Measurements from ENCODE around the gene C10orf71.
A peak's percentile ranks its signal among the peaks of the same experiment; 100 is the strongest.

Gene C10orf71

GRCh38 chr10:49359349-49360270, 60.6 kb downstream of the C10orf71 start:
- POLR2A ChIA-PET, result no interaction called here
- TF ChIP-seq BCL11A (tag by site-specific recombination; IDR thresholded peaks at IDR 0.05; ENCODE audit: low read depth) (no peak), ZNF626 (tag by site-specific recombination; IDR thresholded peaks at IDR 0.05) (no peak), ZNF692 (tag by site-specific recombination; IDR thresholded peaks at IDR 0.05) (no peak), ZNF175 (tag by site-specific recombination; IDR thresholded peaks at IDR 0.05) (no peak), SCRT1 (tag by site-specific recombination; IDR thresholded peaks at IDR 0.05; ENCODE audit: borderline replicate concordance) (no peak), ZNF768 (tag by site-specific recombination; IDR thresholded peaks at IDR 0.05) (no peak), ZFP69B (tag by site-specific recombination; IDR thresholded peaks at IDR 0.05) (no peak), BCL6B (tag by site-specific recombination; IDR thresholded peaks at IDR 0.05) (no peak), ZNF121 (tag by site-specific recombination; IDR thresholded peaks at IDR 0.05) (no peak), ZNF529 (tag by site-specific recombination; IDR thresholded peaks at IDR 0.05; ENCODE audit: insufficient replicate concordance) (no peak), ZNF544 (tag by site-specific recombination; IDR thresholded peaks at IDR 0.05) (no peak), AEBP2 (tag by site-specific recombination; IDR thresholded peaks at IDR 0.05; ENCODE audit: borderline replicate concordance) (no peak), ZNF610 (tag by site-specific recombination; IDR thresholded peaks at IDR 0.05; ENCODE audit: borderline replicate concordance) (no peak), ZNF514 (tag by site-specific recombination; IDR thresholded peaks at IDR 0.05) (no peak)
- TF ChIP-seq, protein P1, sequence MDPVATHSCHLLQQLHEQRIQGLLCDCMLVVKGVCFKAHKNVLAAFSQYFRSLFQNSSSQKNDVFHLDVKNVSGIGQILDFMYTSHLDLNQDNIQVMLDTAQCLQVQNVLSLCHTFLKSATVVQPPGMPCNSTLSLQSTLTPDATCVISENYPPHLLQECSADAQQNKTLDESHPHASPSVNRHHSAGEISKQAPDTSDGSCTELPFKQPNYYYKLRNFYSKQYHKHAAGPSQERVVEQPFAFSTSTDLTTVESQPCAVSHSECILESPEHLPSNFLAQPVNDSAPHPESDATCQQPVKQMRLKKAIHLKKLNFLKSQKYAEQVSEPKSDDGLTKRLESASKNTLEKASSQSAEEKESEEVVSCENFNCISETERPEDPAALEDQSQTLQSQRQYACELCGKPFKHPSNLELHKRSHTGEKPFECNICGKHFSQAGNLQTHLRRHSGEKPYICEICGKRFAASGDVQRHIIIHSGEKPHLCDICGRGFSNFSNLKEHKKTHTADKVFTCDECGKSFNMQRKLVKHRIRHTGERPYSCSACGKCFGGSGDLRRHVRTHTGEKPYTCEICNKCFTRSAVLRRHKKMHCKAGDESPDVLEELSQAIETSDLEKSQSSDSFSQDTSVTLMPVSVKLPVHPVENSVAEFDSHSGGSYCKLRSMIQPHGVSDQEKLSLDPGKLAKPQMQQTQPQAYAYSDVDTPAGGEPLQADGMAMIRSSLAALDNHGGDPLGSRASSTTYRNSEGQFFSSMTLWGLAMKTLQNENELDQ (tag by site-specific recombination; IDR thresholded peaks at IDR 0.05; ENCODE audit: low read depth), result no peak
- no peaks in the 10 kb centered on the region for H3K4me1 ChIP-seq (ENCODE audit: control insufficient read depth, insufficient read depth, low read length)
- H3K9me3 ChIP-seq (ENCODE audit: control insufficient read depth, insufficient read depth, low read depth, low read length), result no peaks in the 10 kb centered on the region
- H3K4me3 ChIP-seq (ENCODE audit: low read depth, low read length), result no peak overlapping the region
- no peaks in the 10 kb centered on the region for H3K36me3 ChIP-seq (ENCODE audit: control insufficient read depth in 2 of 2, insufficient read depth in 1 of 2, low read length in 2 of 2)
- CTCF ChIA-PET, result no interaction called here
- no peak overlapping the region for H3K27ac ChIP-seq (ENCODE audit: extremely low read depth, low read depth, low read length)

DNA sequence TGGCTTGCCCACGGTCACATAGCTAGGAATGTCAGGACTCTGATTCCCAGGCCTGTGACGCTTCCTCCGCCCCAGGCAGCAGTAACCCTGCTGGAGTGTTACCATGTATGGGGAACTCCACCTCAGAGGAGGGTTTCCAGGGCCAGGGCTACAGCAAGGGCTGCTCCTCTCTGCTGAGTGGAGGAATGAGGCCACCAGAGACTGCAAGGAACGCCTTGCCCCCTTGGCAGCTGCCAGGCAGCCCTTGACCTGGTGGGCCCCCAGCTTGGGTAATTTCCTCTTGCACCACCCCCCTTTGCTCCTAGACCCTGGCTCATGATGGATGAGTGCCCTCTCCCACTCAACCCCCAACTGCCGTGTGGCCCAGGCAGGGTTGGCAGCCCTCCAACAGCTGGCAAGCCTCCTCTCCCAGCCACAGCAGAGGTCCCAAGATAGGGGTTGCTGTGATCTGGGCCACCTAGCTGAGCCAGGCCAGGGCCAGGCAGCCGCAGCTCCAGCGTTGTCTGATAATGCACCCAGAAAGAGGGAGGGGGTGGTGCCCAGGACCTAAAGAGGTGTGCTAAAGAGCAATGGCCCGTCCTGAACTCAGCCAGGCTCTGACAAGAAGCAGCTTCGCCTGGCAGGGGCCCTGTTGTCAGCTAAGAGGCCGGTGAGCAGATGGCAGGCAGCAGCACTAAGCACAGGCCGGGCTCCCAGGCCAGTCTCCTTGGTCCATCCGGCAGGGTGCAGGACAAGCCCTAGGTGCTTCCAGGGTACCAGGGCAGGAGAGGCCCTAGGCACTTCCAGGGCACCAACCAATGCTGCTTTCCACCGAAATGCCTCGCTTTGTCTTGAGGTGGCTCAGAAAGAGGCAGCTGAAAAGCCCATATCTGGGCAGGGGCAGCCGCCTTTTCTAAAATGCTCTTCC, 61.6 kb downstream of the C10orf71 start:
- ChIA-PET CTCF (no interaction called here), POLR2A (no interaction called here)
- no peaks in the 10 kb centered on the region for H3K9me3 ChIP-seq (ENCODE audit: control insufficient read depth, insufficient read depth, low read depth, low read length)
- H3K4me3 ChIP-seq (ENCODE audit: low read depth, low read length), result no peak overlapping the region
- no peaks in the 10 kb centered on the region for H3K4me1 ChIP-seq (ENCODE audit: control insufficient read depth, insufficient read depth, low read length)
- no peak overlapping the region for H3K27ac ChIP-seq (ENCODE audit: extremely low read depth, low read depth, low read length)
- no peak for TF ChIP-seq ZEB2 (tag by site-specific recombination; IDR thresholded peaks at IDR 0.05)
- no peak for TF ChIP-seq ZNF10 (tag by site-specific recombination; IDR thresholded peaks at IDR 0.05)
- peak; percentile 67 for TF ChIP-seq GLIS1 (tag by site-specific recombination; IDR thresholded peaks at IDR 0.05)
- TF ChIP-seq ZNF626 (tag by site-specific recombination; IDR thresholded peaks at IDR 0.05), result no peak
- no peaks in the 10 kb centered on the region for H3K36me3 ChIP-seq (ENCODE audit: control insufficient read depth in 2 of 2, insufficient read depth in 1 of 2, low read length in 2 of 2)
